GM23338 (cell line): ENCODE results near the gene FAM185A. TPM values are rescaled to one million over a fixed set of nuclear protein-coding genes. Genes with fewer than 3 reads are reported as not detected.

Source experiments
- ATAC-seq: fragments of 200-7000 bp; cut with Tn5 transposase; 3 replicates; pipeline ENCODE4 v1.9.1; 2020
- DNase-seq: peaks from one replicate; pipeline ENCODE4 v3.0.0-alpha.2; 2015; ENCODE audit warnings: low spot score
- H2AFZ ChIP-seq: fragments of 200-600 bp; sonication (generic); 2 replicates; pipeline ENCODE4 v1.8.0; 2016; ENCODE audit warnings: antibody characterized with exemption, mild to moderate bottlenecking, moderate library complexity
- H3F3A ChIP-seq: fragments of 200-600 bp; sonication (generic); replicated peaks from 2 replicates; pipeline ENCODE4 v1.8.0; 2017; ENCODE audit warnings: antibody characterized with exemption, mixed run types, low read depth
- H3K27ac ChIP-seq: fragments of 200-600 bp; sonication (generic); 2 replicates; pipeline ENCODE4 v1.6.1; 2016; ENCODE audit warnings: low read depth
- H3K27me3 ChIP-seq: fragments of 200-600 bp; sonication (generic); 2 replicates; pipeline ENCODE4 v1.8.0; 2016; ENCODE audit warnings: mild to moderate bottlenecking, mixed run types, moderate library complexity; ENCODE audit not compliant: insufficient read depth
- H3K36me3 ChIP-seq: fragments of 200-600 bp; sonication (generic); 2 replicates; pipeline ENCODE4 v1.8.0; 2016; ENCODE audit warnings: mild to moderate bottlenecking; ENCODE audit not compliant: insufficient read depth
- H3K4me1 ChIP-seq: fragments of 200-600 bp; sonication (generic); 2 replicates; pipeline ENCODE4 v1.8.0; 2016; ENCODE audit warnings: mild to moderate bottlenecking, moderate library complexity; ENCODE audit not compliant: insufficient read depth
- H3K4me2 ChIP-seq: fragments of 200-600 bp; sonication (generic); 2 replicates; pipeline ENCODE4 v1.7.1; 2017; ENCODE audit warnings: mixed run types
- H3K4me3 ChIP-seq: fragments of 200-600 bp; sonication (generic); 2 replicates; pipeline ENCODE4 v1.6.1; 2016; ENCODE audit warnings: mixed run types
- H3K79me2 ChIP-seq: fragments of 200-600 bp; sonication (generic); replicated peaks from 2 replicates; pipeline ENCODE4 v1.8.0; 2017; ENCODE audit warnings: mild to moderate bottlenecking; ENCODE audit not compliant: insufficient read depth
- H3K9me2 ChIP-seq: fragments of 200-600 bp; sonication (generic); 2 replicates; pipeline ENCODE4 v1.8.0; 2017; ENCODE audit not compliant: insufficient read depth
- H4K20me1 ChIP-seq: fragments of 200-600 bp; sonication (generic); replicated peaks from 2 replicates; pipeline ENCODE4 v1.8.0; 2017; ENCODE audit warnings: mild to moderate bottlenecking; ENCODE audit not compliant: insufficient read depth
- H3K27ac Mint-ChIP-seq: 2 replicates; pipeline ENCODE4 v1.8.0; 2020; ENCODE audit warnings: inconsistent platforms, mild to moderate bottlenecking, moderate library complexity, mixed read lengths
- H3K27me3 Mint-ChIP-seq: 3 replicates; pipeline ENCODE4 v1.8.0; 2022; ENCODE audit warnings: low read depth, mild to moderate bottlenecking, moderate library complexity, mixed read lengths, inconsistent platforms; ENCODE audit not compliant: insufficient read depth, poor library complexity
- H3K36me3 Mint-ChIP-seq: 3 replicates; pipeline ENCODE4 v1.8.0; 2021; ENCODE audit warnings: low read depth, mild to moderate bottlenecking, inconsistent platforms, moderate library complexity, mixed read lengths
- H3K4me1 Mint-ChIP-seq: 3 replicates; pipeline ENCODE4 v1.8.0; 2020; ENCODE audit warnings: mild to moderate bottlenecking, inconsistent platforms, mixed read lengths
- H3K4me3 Mint-ChIP-seq: 3 replicates; pipeline ENCODE4 v1.8.0; 2021; ENCODE audit warnings: moderate library complexity, mild to moderate bottlenecking, inconsistent platforms, mixed read lengths
- H3K9me3 Mint-ChIP-seq: 3 replicates; pipeline ENCODE4 v1.8.0; 2020; ENCODE audit warnings: moderate library complexity, mild to moderate bottlenecking, inconsistent platforms, mixed read lengths
- CREB1 ChIP-seq: fragments of 250-450 bp; sonication (Bioruptor Pico); IDR thresholded peaks from 2 replicates; pipeline ENCODE4 v1.5.0; 2020; ENCODE audit warnings: low read depth, mild to moderate bottlenecking, moderate library complexity
- CTCF ChIP-seq, 2 experiments: fragments of 200-600 bp in 1 of 2; sonication (generic) in 1 of 2; conservative IDR thresholded peaks; 2 replicates each; pipeline versions ENCODE4 v1.5.1 to v1.6.1; 2016 to 2017; ENCODE audit warnings: antibody characterized with exemption in 2 of 2, low read depth in 2 of 2, mild to moderate bottlenecking in 2 of 2, moderate library complexity in 1 of 2
- EZH2 ChIP-seq: fragments of 200-600 bp; sonication (generic); IDR thresholded peaks from one replicate; pipeline ENCODE4 v1.8.0; 2017; ENCODE audit warnings: antibody characterized with exemption, mild to moderate bottlenecking, low read depth; ENCODE audit not compliant: unreplicated experiment
- EZH2phosphoT487 ChIP-seq: fragments of 200-600 bp; sonication (generic); IDR thresholded peaks from one replicate; pipeline ENCODE4 v1.8.1; 2018; ENCODE audit warnings: antibody characterized with exemption; ENCODE audit not compliant: unreplicated experiment
- JUNB ChIP-seq: IDR thresholded peaks from one replicate; pipeline ENCODE4 v1.6.1; 2016; ENCODE audit warnings: antibody characterized with exemption; ENCODE audit not compliant: unreplicated experiment
- POLR2AphosphoS5 ChIP-seq: IDR thresholded peaks from 2 replicates; pipeline ENCODE4 v1.6.1; 2016; ENCODE audit warnings: antibody characterized with exemption, low read depth
- REST ChIP-seq: IDR thresholded peaks from one replicate; pipeline ENCODE4 v1.6.1; 2018; ENCODE audit warnings: antibody characterized with exemption; ENCODE audit not compliant: unreplicated experiment
- STAT1 ChIP-seq: IDR thresholded peaks from one replicate; pipeline ENCODE4 v1.6.1; 2016; ENCODE audit warnings: antibody characterized with exemption; ENCODE audit not compliant: unreplicated experiment
- polyA plus RNA-seq: library from polyadenylated mRNA; unstranded; fragments of >200 nt; fragmentation: Nextera tagmentation; extraction: Ambion mirVana; gene quantifications from 2 replicates; pipeline ENCODE4 v1.2.1, GENCODE V29; 2016
- total RNA-seq: library from RNA; depleted of rRNA; stranded (reverse); fragments of >200 nt; shearing (Covaris generic); gene quantifications from 2 replicates; pipeline ENCODE4 v1.2.3, GENCODE V29; 2014
- TF ChIP-seq, protein P1 (sequence below): fragments of 250-450 bp; sonication (Bioruptor Pico); IDR thresholded peaks from 2 replicates; pipeline ENCODE4 v1.5.0; 2020; ENCODE audit warnings: mild to moderate bottlenecking, moderate library complexity

FAM185A gene
- total and polyA plus RNA-seq, 2 experiments from 2014 or later: 5.7 to 11.7 TPM

DNA sequence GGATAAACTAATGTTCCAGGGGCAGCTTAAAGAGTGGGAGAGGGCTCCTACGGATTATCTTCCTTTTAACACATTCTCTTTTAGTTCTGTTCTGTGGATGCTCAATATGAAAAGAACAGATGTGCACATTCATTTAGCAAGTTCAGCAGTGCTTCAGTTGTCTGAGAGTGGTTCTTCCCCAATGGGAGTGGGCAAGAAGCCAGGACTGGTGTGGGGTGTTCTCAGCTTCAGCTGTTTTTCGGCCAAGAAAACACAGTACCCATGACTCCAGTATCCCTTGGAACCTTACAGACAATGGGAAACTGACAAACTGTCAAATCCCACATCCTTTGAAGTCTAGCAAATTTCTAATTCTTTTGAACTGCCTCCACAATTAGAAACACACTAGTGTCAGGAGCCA lies 92.5 kb downstream of the FAM185A start (continued):
- TF ChIP-seq REST (no peak), STAT1 (no peak)

DNA sequence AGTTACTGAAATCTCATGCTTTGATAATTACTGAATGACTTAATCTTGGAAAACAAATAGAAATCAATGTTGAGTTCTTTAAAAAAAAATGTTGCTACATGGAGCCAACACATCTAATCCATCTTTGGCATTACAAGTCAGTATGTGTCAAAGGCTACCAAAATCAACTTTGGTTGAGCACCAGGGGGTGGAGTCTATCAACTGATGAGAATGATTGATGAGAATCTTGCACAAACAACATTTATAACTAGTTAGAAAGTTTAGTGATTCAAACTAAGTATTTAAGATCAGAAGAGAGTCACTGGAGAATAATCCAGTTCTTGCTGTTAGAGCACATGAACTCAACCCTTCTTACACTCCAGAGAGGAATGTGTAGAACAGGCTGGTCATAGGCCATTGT lies 93.5 kb downstream of the FAM185A start:
- no peaks in the 10 kb centered on the region for H4K20me1 ChIP-seq
- no peaks in the 10 kb centered on the region for H3K4me1 ChIP-seq
- no peaks in the 10 kb centered on the region for H3K36me3 ChIP-seq
- 0 out of 2 replicates have a peak, but pooled peaks cover 4% of the 10 kb centered on the region for H3K9me2 ChIP-seq
- no peak overlapping the region for H3K27ac Mint-ChIP-seq
- no peak overlapping the region for H3K4me3 ChIP-seq
- no peak overlapping the region for H2AFZ ChIP-seq
- no peaks in the 10 kb centered on the region for H3K36me3 Mint-ChIP-seq
- DNase-seq (no peak), ATAC-seq (no peak)
- H3K27me3 ChIP-seq: no peaks in the 10 kb centered on the region
- H3K4me1 Mint-ChIP-seq: no peaks in the 10 kb centered on the region
- H3F3A ChIP-seq: no peaks in the 10 kb centered on the region
- no peaks in the 10 kb centered on the region for H3K27me3 Mint-ChIP-seq
- H3K27ac ChIP-seq: no peak overlapping the region
- H3K79me2 ChIP-seq: no peaks in the 10 kb centered on the region
- no peak overlapping the region for H3K4me2 ChIP-seq
- no peak overlapping the region for H3K4me3 Mint-ChIP-seq
- H3K9me3 Mint-ChIP-seq: no peaks in the 10 kb centered on the region
- TF ChIP-seq EZH2 (no peak), EZH2phosphoT487 (no peak), STAT1 (no peak), REST (no peak), POLR2AphosphoS5 (no peak), CREB1 (CRISPR knock-in tag) (no peak), JUNB (no peak), CTCF (conservative IDR thresholded peaks at IDR 0.05; ENCODE audit: low read depth in 2 of 2) (no peak)
- TF ChIP-seq, protein P1, sequence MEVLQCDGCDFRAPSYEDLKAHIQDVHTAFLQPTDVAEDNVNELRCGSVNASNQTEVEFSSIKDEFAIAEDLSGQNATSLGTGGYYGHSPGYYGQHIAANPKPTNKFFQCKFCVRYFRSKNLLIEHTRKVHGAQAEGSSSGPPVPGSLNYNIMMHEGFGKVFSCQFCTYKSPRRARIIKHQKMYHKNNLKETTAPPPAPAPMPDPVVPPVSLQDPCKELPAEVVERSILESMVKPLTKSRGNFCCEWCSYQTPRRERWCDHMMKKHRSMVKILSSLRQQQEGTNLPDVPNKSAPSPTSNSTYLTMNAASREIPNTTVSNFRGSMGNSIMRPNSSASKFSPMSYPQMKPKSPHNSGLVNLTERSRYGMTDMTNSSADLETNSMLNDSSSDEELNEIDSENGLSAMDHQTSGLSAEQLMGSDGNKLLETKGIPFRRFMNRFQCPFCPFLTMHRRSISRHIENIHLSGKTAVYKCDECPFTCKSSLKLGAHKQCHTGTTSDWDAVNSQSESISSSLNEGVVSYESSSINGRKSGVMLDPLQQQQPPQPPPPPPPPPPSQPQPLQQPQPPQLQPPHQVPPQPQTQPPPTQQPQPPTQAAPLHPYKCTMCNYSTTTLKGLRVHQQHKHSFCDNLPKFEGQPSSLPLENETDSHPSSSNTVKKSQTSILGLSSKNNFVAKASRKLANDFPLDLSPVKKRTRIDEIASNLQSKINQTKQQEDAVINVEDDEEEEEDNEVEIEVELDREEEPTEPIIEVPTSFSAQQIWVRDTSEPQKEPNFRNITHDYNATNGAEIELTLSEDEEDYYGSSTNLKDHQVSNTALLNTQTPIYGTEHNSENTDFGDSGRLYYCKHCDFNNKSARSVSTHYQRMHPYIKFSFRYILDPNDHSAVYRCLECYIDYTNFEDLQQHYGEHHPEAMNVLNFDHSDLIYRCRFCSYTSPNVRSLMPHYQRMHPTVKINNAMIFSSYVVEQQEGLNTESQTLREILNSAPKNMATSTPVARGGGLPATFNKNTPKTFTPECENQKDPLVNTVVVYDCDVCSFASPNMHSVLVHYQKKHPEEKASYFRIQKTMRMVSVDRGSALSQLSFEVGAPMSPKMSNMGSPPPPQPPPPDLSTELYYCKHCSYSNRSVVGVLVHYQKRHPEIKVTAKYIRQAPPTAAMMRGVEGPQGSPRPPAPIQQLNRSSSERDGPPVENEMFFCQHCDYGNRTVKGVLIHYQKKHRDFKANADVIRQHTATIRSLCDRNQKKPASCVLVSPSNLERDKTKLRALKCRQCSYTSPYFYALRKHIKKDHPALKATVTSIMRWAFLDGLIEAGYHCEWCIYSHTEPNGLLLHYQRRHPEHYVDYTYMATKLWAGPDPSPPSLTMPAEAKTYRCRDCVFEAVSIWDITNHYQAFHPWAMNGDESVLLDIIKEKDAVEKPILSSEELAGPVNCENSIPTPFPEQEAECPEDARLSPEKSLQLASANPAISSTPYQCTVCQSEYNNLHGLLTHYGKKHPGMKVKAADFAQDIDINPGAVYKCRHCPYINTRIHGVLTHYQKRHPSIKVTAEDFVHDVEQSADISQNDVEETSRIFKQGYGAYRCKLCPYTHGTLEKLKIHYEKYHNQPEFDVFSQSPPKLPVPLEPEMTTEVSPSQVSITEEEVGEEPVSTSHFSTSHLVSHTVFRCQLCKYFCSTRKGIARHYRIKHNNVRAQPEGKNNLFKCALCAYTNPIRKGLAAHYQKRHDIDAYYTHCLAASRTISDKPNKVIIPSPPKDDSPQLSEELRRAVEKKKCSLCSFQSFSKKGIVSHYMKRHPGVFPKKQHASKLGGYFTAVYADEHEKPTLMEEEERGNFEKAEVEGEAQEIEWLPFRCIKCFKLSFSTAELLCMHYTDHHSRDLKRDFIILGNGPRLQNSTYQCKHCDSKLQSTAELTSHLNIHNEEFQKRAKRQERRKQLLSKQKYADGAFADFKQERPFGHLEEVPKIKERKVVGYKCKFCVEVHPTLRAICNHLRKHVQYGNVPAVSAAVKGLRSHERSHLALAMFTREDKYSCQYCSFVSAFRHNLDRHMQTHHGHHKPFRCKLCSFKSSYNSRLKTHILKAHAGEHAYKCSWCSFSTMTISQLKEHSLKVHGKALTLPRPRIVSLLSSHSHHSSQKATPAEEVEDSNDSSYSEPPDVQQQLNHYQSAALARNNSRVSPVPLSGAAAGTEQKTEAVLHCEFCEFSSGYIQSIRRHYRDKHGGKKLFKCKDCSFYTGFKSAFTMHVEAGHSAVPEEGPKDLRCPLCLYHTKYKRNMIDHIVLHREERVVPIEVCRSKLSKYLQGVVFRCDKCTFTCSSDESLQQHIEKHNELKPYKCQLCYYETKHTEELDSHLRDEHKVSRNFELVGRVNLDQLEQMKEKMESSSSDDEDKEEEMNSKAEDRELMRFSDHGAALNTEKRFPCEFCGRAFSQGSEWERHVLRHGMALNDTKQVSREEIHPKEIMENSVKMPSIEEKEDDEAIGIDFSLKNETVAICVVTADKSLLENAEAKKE: no peak
